G401.6 (cell line): ENCODE results near the gene CCDC106.

Experiments used
- FAIRE-seq: peaks from 2 replicates; lab custom pipeline; 2012; peaks lifted over from hg19 to GRCh38; lab: Jason Lieb, UNC

CCDC106 gene

DNA sequence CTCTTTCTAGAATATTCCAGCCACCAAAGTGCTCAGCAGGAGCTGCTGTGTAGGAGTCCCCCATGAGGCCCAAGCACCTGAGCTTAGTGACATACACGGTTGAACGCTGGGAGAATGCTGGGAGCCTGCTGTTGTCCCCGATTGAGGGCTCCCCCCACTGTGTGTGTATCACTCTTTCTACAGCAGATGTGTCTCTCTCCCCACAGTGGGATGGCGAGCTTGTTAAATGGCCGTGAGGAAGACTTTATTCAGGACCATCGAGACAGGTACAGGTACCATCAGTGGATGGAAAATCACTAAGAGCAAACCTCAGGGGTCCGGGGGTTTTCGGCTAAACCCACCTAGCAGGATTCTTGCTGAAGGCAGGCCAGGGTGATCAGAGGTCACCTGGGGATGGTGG is 49.7 kb downstream of the CCDC106 start:
- FAIRE-seq: no peak

DNA sequence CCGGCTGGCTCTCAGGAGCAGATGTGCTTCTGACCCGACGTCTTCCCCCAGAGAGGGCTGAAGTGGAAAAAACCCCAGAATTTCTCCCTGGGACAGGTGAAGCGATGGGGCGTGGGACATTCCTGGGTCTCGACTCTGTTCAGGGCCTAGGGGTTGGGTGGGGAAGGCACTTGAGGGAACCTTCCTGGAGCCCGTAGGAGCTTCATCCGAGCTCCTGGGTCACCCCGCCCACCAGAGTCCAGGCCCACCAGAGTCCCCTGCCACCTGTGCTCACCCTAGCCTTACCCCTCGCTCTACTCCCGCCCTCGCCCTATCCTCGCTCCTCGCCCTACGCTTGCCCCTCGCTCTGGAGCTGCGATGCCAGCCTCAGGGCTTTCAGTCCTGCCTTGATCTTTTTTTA is 50.2 kb downstream of the CCDC106 start:
- no peak for FAIRE-seq

DNA sequence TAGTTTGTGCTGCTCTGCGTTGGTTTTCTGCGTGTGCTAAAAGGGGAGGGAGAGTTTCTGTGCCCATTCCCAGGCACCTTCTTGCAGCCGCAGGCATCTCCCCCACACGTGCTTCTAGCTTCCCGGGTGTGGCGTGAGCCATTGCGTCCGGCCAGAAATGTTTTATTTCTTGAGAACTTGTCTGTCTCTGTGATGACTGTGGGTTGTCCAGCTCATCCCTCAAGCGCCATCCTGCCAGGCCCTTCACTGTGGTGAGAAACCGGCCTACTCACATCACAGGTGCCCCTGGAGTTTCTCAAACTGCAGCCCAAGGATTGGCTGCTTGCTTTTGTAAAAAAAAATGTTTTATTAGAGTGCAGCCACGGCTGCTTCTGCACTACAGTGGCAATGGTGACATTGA is 51.2 kb downstream of the CCDC106 start:
- FAIRE-seq: no peak

DNA sequence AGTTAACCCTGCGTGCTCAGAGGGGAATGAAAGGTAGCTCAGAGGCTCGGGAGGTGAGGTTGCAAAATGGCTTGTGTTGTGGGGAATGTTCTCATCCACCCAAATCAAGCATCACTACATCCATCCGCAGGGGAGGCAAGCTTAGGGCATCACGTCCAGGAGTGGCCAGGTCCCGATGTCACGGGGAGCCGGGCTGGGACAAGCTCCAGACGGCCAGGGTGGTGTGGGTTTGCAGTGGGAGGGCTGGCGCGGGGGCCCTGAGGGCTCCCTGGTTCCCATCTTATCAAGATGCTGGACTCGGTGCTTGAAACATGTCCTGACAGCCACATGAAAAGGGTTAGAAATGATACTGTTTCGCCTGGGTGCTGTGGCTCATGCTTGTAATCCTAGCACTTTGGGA is 52.8 kb downstream of the CCDC106 start:
- no peak for FAIRE-seq

DNA sequence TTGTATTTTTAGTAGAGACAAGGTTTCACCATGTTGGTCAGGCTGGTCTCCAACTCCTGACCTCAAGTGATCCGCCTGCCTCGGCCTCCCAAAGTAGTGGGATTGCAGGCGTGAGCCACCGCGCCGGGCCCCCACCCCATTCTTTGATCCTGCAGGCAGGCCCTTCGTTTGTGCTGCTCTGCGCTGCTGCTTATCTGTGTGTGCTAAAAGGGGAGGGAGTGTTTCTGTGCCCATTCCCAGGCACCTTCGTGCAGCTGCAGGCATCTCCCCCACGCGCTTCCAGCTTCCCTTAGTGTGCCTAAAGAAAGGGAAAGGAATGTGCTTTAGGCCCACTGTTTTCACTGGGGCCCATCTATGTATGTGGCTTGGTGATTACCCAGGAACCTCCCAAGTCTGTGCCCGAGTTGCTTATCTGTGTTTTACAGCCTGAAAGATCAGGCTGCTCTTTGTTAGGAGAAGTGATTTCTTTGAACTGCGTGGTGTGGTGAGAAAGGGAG is 54.2 kb downstream of the CCDC106 start:
- no peak for FAIRE-seq
